Heart left ventricle (tissue), 13 donors: ENCODE data around the gene KCNJ9.

Source experiments
- POLR2A ChIP-seq, 2 donors: fragments of 450-650 bp; IDR thresholded peaks; one replicate each; pipeline ENCODE4 v1.6.1; 2017; ENCODE audit warnings: antibody characterized with exemption in 2 of 2, mild to moderate bottlenecking in 2 of 2, moderate library complexity in 2 of 2
- TF ChIP-seq, protein P1 (sequence below), 12 donors: fragments of 200-600 bp; sonication (generic) in 4 of 12; IDR thresholded peaks; one replicate each; pipeline versions ENCODE4 v1.5.0 to v1.8.0; 2018 to 2022; ENCODE audit warnings: antibody characterized with exemption in 12 of 12, mild to moderate bottlenecking in 5 of 12
- donor health status: ischemic (EF 13 %, LVEDD 7.1; RV severe dilation, severe dysfunction).
- donor health status: DM: no; HTN: yes; CAD: no.
- donor health status: DM: no; HTN: no; CAD: no.
- donor health status: ischemic (EF 25% LVEDD 6.9; RV normal size, moderate dysfunction).
- donor health status: ischemic (EF 25% LVEDD 5.7; RV mildly dilated, moderate dysfunction).
- donor health status: ischemic (EF 35%, LVEDD 5.7; RV mildly dilated, moderate dysfunction).
- donor health status: nonischemic (EF 11% LVEDD 7.7; RV severe dilation, severe dysfunction).
- donor health status: DM: yes; HTN: yes; CAD: no.
- donor health status: PGD.
- donor health status: ischemic (EF 29% LVEDD 5.4; RV normal size, mild dysfunction).
- donor health status: nonischemic (EF 23%, LVEDD 6.1; RV moderate dilation, normal function).

DNA sequence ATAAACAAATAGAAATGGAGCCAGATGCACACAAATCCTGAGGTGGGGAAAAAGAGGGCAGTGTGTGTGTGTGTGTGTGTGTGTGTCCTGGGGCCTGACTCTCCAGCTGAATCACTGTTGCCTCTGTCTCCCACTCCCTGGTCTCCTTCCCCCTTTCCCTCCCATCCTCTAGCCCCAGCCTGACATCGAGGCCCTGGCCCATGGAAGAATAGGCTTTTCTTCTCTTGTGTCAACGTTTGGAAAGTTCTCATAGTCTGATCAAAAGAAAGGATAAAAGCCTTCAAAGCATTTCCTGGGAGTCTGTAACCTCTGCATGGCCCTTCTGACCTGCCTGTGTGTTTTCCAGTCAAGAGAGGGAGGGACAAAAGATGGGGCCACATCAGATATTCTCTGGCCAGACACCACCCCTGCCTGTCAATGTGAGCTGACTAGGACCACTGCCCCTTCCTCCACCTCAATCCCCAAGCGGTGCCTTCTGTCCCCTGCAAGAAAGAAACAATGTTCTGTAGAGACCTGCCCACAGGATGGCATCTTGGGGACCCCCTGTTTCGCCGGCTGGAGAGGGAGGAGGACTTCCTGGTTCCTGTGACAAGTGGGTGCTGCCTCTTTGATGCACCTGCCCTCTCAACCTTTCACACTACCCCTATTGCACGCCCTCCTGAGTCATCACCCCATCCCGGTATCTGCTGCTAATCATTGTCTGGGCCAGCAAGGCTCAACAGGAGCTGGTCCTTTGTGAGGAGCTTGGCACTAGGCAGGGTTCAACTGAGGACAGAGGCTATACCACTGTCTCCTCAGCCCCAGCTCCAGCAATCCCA is 27.6 kb upstream of the KCNJ9 start:
- TF ChIP-seq, protein P1, sequence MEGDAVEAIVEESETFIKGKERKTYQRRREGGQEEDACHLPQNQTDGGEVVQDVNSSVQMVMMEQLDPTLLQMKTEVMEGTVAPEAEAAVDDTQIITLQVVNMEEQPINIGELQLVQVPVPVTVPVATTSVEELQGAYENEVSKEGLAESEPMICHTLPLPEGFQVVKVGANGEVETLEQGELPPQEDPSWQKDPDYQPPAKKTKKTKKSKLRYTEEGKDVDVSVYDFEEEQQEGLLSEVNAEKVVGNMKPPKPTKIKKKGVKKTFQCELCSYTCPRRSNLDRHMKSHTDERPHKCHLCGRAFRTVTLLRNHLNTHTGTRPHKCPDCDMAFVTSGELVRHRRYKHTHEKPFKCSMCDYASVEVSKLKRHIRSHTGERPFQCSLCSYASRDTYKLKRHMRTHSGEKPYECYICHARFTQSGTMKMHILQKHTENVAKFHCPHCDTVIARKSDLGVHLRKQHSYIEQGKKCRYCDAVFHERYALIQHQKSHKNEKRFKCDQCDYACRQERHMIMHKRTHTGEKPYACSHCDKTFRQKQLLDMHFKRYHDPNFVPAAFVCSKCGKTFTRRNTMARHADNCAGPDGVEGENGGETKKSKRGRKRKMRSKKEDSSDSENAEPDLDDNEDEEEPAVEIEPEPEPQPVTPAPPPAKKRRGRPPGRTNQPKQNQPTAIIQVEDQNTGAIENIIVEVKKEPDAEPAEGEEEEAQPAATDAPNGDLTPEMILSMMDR (IDR thresholded peaks at IDR 0.05) = no peak
- no peak for TF ChIP-seq POLR2A (IDR thresholded peaks at IDR 0.05)
